Measurements from ENCODE around the gene HHATL.

The HHATL gene

GRCh38 chr3:42702066-42702951 lies at the start of gene HHATL:
Gene HHATL (minus strand): TSS chr3:42702798. CDS start chr3:42700826, 1,972 bp downstream.
- no peak for DNase-seq

GRCh38 chr3:42751609-42752008 lies 49.0 kb upstream of the HHATL start:
- DNase-seq = no peak

- no peak for DNase-seq
Measured at GRCh38 chr3:42750834-42751233, 48.2 kb upstream of the HHATL start.

GRCh38 chr3:42749753-42750231 lies 47.2 kb upstream of the HHATL start:
- DNase-seq = peak; percentile 20

- no peak for DNase-seq
Measured at GRCh38 chr3:42749025-42749752, 46.6 kb upstream of the HHATL start.

GRCh38 chr3:42747581-42747980 lies 45.0 kb upstream of the HHATL start:
- peak; percentile 42 for DNase-seq

GRCh38 chr3:42746455-42747450 lies 44.2 kb upstream of the HHATL start:
- DNase-seq = no peak

- no peak for DNase-seq
Measured at GRCh38 chr3:42745776-42746454, 43.3 kb upstream of the HHATL start.

- no peak for DNase-seq
Measured at GRCh38 chr3:42745291-42745745, 42.7 kb upstream of the HHATL start.

GRCh38 chr3:42743204-42743995 lies 40.8 kb upstream of the HHATL start:
- DNase-seq = no peak

GRCh38 chr3:42742688-42743087 lies 40.1 kb upstream of the HHATL start:
- DNase-seq = no peak

- no peak for DNase-seq
Measured at GRCh38 chr3:42742259-42742658, 39.7 kb upstream of the HHATL start.

- no peak for DNase-seq
Measured at GRCh38 chr3:42741796-42742195, 39.2 kb upstream of the HHATL start.

GRCh38 chr3:42739401-42740158 lies 37.0 kb upstream of the HHATL start:
- no peak for DNase-seq

- DNase-seq = no peak
Measured at GRCh38 chr3:42736531-42736930, 33.9 kb upstream of the HHATL start.

GRCh38 chr3:42736081-42736480 lies 33.5 kb upstream of the HHATL start:
- no peak for DNase-seq

GRCh38 chr3:42735615-42736014 lies 33.0 kb upstream of the HHATL start:
- no peak for DNase-seq

GRCh38 chr3:42735019-42735418 lies 32.4 kb upstream of the HHATL start:
- DNase-seq = no peak

- DNase-seq = no peak
Measured at GRCh38 chr3:42734263-42734860, 31.8 kb upstream of the HHATL start.
